BE2C (cell line): ENCODE data around the gene TRIO.

Experiments
- DNase-seq: peaks from one replicate; pipeline ENCODE4 v3.0.0-alpha.2; 2020
- H3K27me3 ChIP-seq: fragments of 250-450 bp; sonication (Bioruptor Pico); 2 replicates; pipeline ENCODE4 v1.5.1; 2020; ENCODE audit warnings: mild to moderate bottlenecking
- H3K36me3 ChIP-seq: fragments of 250-450 bp; sonication (Bioruptor Pico); 2 replicates; pipeline ENCODE4 v1.5.1; 2020; ENCODE audit warnings: mild to moderate bottlenecking
- H3K4me1 ChIP-seq: fragments of 250-450 bp; sonication (Bioruptor Pico); 2 replicates; pipeline ENCODE4 v1.5.1; 2020
- H3K4me3 ChIP-seq: 2 replicates; pipeline ENCODE4 v1.5.1; 2011; ENCODE audit warnings: low read depth, low read length
- H3K9me3 ChIP-seq: fragments of 250-450 bp; sonication (Bioruptor Pico); 2 replicates; pipeline ENCODE4 v1.5.1; 2020
- CTCF ChIP-seq: IDR thresholded peaks from 2 replicates; pipeline ENCODE4 v1.5.1; 2012; ENCODE audit warnings: mild to moderate bottlenecking, low read depth, low read length

Gene TRIO

GRCh38 chr5:14267991-14268708 is 125.0 kb downstream of the TRIO start:
- Histone ChIP-seq H3K4me1 (peaks cover 55% of the 10 kb centered on the region), H3K36me3 (no peaks in the 10 kb centered on the region; the same call in 1 of the 2 replicates), H3K9me3 (no peaks in the 10 kb centered on the region), H3K4me3 (no peak overlapping the region), H3K27me3 (no peaks in the 10 kb centered on the region)
- TF ChIP-seq CTCF = no peak
- peak; percentile 63 for DNase-seq

- H3K4me3 ChIP-seq = no peak overlapping the region
- no peak for TF ChIP-seq CTCF
- H3K27me3 ChIP-seq = no peaks in the 10 kb centered on the region
- peaks cover 50% of the 10 kb centered on the region for H3K4me1 ChIP-seq
- no peaks in the 10 kb centered on the region for H3K9me3 ChIP-seq
- no peak for DNase-seq
- H3K36me3 ChIP-seq = no peaks in the 10 kb centered on the region; the same call in 1 of the 2 replicates
Measured at GRCh38 chr5:14268738-14269137, 125.6 kb downstream of the TRIO start.

- H3K27me3 ChIP-seq = no peaks in the 10 kb centered on the region
- no peaks in the 10 kb centered on the region for H3K9me3 ChIP-seq
- no peak for DNase-seq
- TF ChIP-seq CTCF = no peak
- peaks cover 48% of the 10 kb centered on the region for H3K4me1 ChIP-seq
- H3K4me3 ChIP-seq = no peak overlapping the region
- H3K36me3 ChIP-seq = no peaks in the 10 kb centered on the region; the same call in 1 of the 2 replicates
Measured at GRCh38 chr5:14269395-14269794, 126.3 kb downstream of the TRIO start.

- Histone ChIP-seq H3K27me3 (no peaks in the 10 kb centered on the region), H3K4me3 (no peak overlapping the region), H3K36me3 (no peaks in the 10 kb centered on the region; the same call in 1 of the 2 replicates), H3K9me3 (no peaks in the 10 kb centered on the region), H3K4me1 (peaks cover 46% of the 10 kb centered on the region)
- peak; percentile 59 for DNase-seq
- TF ChIP-seq CTCF = peak; percentile 94
Measured at GRCh38 chr5:14270209-14270702, 127.1 kb downstream of the TRIO start.

- Histone ChIP-seq H3K4me3 (no peak overlapping the region), H3K9me3 (no peaks in the 10 kb centered on the region), H3K36me3 (peaks cover 3% of the 10 kb centered on the region; the same call in 1 of the 2 replicates), H3K4me1 (peaks cover 24% of the 10 kb centered on the region), H3K27me3 (no peaks in the 10 kb centered on the region)
- no peak for DNase-seq
- no peak for TF ChIP-seq CTCF
Measured at GRCh38 chr5:14272548-14273205, 129.5 kb downstream of the TRIO start.

GRCh38 chr5:14273207-14273767 is 130.1 kb downstream of the TRIO start:
- H3K4me1 ChIP-seq = peaks cover 19% of the 10 kb centered on the region
- TF ChIP-seq CTCF = no peak
- no peaks in the 10 kb centered on the region for H3K27me3 ChIP-seq
- H3K36me3 ChIP-seq = peaks cover 3% of the 10 kb centered on the region; the same call in 1 of the 2 replicates
- H3K4me3 ChIP-seq = no peak overlapping the region
- no peak for DNase-seq
- no peaks in the 10 kb centered on the region for H3K9me3 ChIP-seq
